H1 (cell line): Measurements from ENCODE around the gene MEP1A. TPM values are rescaled to one million over a fixed set of nuclear protein-coding genes. Genes with fewer than 3 reads are reported as not detected.

ENCODE experiments used
- CTCF ChIA-PET: fragments of 300-600 bp; sonication (Branson Sonifier 250); formaldehyde crosslinking; loops from one replicate; lab custom pipeline; 2021; ENCODE audit not compliant: partially characterized antibody; lab: Charles Lee
- POLR2A ChIA-PET: fragments of 300-600 bp; sonication (Branson Sonifier 250); formaldehyde crosslinking; loops from one replicate; lab custom pipeline; 2021; ENCODE audit warnings: inconsistent platforms; ENCODE audit not compliant: partially characterized antibody; lab: Charles Lee
- DNase-seq, 2 experiments: peaks; one replicate each; pipeline versions ENCODE4 v3.0.0 to v3.0.0-alpha.2; 2010 to 2022; ENCODE audit warnings: low spot score in 2 of 2, low read depth in 1 of 2, mixed read lengths in 1 of 2
- FAIRE-seq: peaks from 2 replicates; lab custom pipeline; 2011; peaks lifted over from hg19 to GRCh38; lab: Jason Lieb, UNC
- H2AFZ ChIP-seq: 2 replicates; pipeline ENCODE4 v1.8.1; 2012; ENCODE audit warnings: low read length, inconsistent platforms
- H2AK5ac ChIP-seq: 2 replicates; pipeline ENCODE4 v1.6.1; 2013; ENCODE audit warnings: low read depth, low read length
- H2BK120ac ChIP-seq: replicated peaks from 2 replicates; pipeline ENCODE3; 2013; ENCODE audit warnings: low read depth, low read length, inconsistent platforms
- H2BK12ac ChIP-seq: 2 replicates; pipeline ENCODE4 v1.6.1; 2013; ENCODE audit warnings: low read depth, low read length
- H2BK15ac ChIP-seq: 2 replicates; pipeline ENCODE4 v1.6.1; 2013; ENCODE audit warnings: low read length
- H2BK20ac ChIP-seq: 2 replicates; pipeline ENCODE4 v1.6.1; 2013; ENCODE audit warnings: low read length
- H2BK5ac ChIP-seq: 2 replicates; pipeline ENCODE4 v1.6.1; 2013; ENCODE audit warnings: low read depth, low read length
- H3K14ac ChIP-seq: 2 replicates; pipeline ENCODE4 v1.6.1; 2013; ENCODE audit warnings: inconsistent platforms; ENCODE audit not compliant: insufficient read length
- H3K18ac ChIP-seq: 2 replicates; pipeline ENCODE4 v1.6.1; 2013; ENCODE audit warnings: low read length; ENCODE audit errors: extremely low read depth
- H3K23ac ChIP-seq: 2 replicates; pipeline ENCODE4 v1.6.1; 2013; ENCODE audit warnings: inconsistent platforms; ENCODE audit not compliant: insufficient read length
- H3K23me2 ChIP-seq: 2 replicates; pipeline ENCODE4 v1.6.1; 2013; ENCODE audit warnings: low read depth, low read length
- H3K27ac ChIP-seq: 2 replicates; pipeline ENCODE4 v1.6.1; 2011; ENCODE audit warnings: low read depth, low read length, inconsistent platforms
- H3K27me3 ChIP-seq, 4 experiments: replicated peaks in 1 of 4; 1 replicate in 1 of 4; 2 replicates in 3 of 4; pipeline versions ENCODE4 v1.6.1 to v1.8.1; 2011 to 2013; ENCODE audit warnings: low read length in 3 of 4, mild to moderate bottlenecking in 3 of 4, inconsistent platforms in 2 of 4, mixed read lengths in 2 of 4, moderate library complexity in 1 of 4; ENCODE audit not compliant: control insufficient read depth in 3 of 4, insufficient read depth in 3 of 4; ENCODE audit errors: extremely low read depth in 1 of 4
- H3K36me3 ChIP-seq, 4 experiments: 2 replicates each; pipeline versions ENCODE4 v1.6.1 to v1.8.1; 2011 to 2013; ENCODE audit warnings: mild to moderate bottlenecking in 4 of 4, low read length in 3 of 4, moderate library complexity in 2 of 4, control low read depth in 1 of 4, inconsistent platforms in 1 of 4; ENCODE audit not compliant: insufficient read depth in 4 of 4, control insufficient read depth in 2 of 4
- H3K4ac ChIP-seq: replicated peaks from 2 replicates; pipeline ENCODE3; 2013; ENCODE audit warnings: low read length, low read depth, mixed read lengths, inconsistent platforms; ENCODE audit not compliant: insufficient read length
- H3K4me1 ChIP-seq, 4 experiments: replicated peaks in 1 of 4; 1 replicate in 1 of 4; 2 replicates in 3 of 4; pipeline versions ENCODE4 v1.6.1 to v1.8.1; 2011 to 2013; ENCODE audit warnings: low read length in 3 of 4, inconsistent platforms in 2 of 4, mixed read lengths in 1 of 4; ENCODE audit not compliant: insufficient read depth in 4 of 4, control insufficient read depth in 3 of 4
- H3K4me2 ChIP-seq, 2 experiments: 2 replicates each; pipeline versions ENCODE4 v1.6.1 to v1.8.1; 2011 to 2013; ENCODE audit warnings: low read depth in 2 of 2, low read length in 2 of 2, control low read depth in 1 of 2, inconsistent platforms in 1 of 2, mild to moderate bottlenecking in 1 of 2; ENCODE audit not compliant: insufficient read depth in 1 of 2
- H3K4me3 ChIP-seq, 4 experiments: fragments of 200-600, 300-600 bp in 1 of 4; sonication (generic), shearing (Covaris generic), sonication (Bioruptor Twin) in 1 of 4; 2 replicates each; pipeline versions ENCODE4 v1.5.1 to v1.8.1; 2011 to 2016; ENCODE audit warnings: low read length in 4 of 4, low read depth in 3 of 4, control low read depth in 2 of 4, inconsistent platforms in 2 of 4, mild to moderate bottlenecking in 2 of 4, mixed read lengths in 1 of 4, moderate library complexity in 1 of 4; ENCODE audit not compliant: insufficient read depth in 2 of 4; ENCODE audit errors: extremely low read depth in 1 of 4
- H3K56ac ChIP-seq: replicated peaks from 2 replicates; pipeline ENCODE3; 2013; ENCODE audit warnings: low read depth, mild to moderate bottlenecking, mixed read lengths, low read length, inconsistent platforms; ENCODE audit not compliant: insufficient read length
- H3K79me1 ChIP-seq: 2 replicates; pipeline ENCODE4 v1.6.1; 2013; ENCODE audit warnings: low read depth, low read length, control low read depth
- H3K79me2 ChIP-seq, 2 experiments: 2 replicates each; pipeline versions ENCODE4 v1.6.1 to v1.8.1; 2012 to 2013; ENCODE audit warnings: low read length in 2 of 2, mild to moderate bottlenecking in 2 of 2, inconsistent platforms in 1 of 2; ENCODE audit not compliant: insufficient read depth in 2 of 2, control insufficient read depth in 1 of 2
- H3K9ac ChIP-seq, 4 experiments: replicated peaks in 1 of 4; 1 replicate in 1 of 4; 2 replicates in 3 of 4; pipeline versions ENCODE4 v1.6.1 to v1.8.1; 2011 to 2013; ENCODE audit warnings: low read depth in 3 of 4, low read length in 3 of 4, control low read depth in 2 of 4, mild to moderate bottlenecking in 2 of 4, moderate library complexity in 2 of 4, inconsistent platforms in 1 of 4; ENCODE audit errors: extremely low read depth in 1 of 4
- H3K9me3 ChIP-seq, 2 experiments: 2 replicates each; pipeline versions ENCODE4 v1.6.1 to v1.8.1; 2012 to 2013; ENCODE audit warnings: mild to moderate bottlenecking in 2 of 2, moderate library complexity in 2 of 2, control low read depth in 1 of 2, inconsistent platforms in 1 of 2, low read depth in 1 of 2, low read length in 1 of 2, mixed read lengths in 1 of 2; ENCODE audit not compliant: insufficient read depth in 2 of 2
- H4K20me1 ChIP-seq, 2 experiments: replicated peaks in 1 of 2; 2 replicates each; pipeline versions ENCODE3 to v1.8.1; 2011 to 2013; ENCODE audit warnings: inconsistent platforms in 2 of 2, low read length in 2 of 2, mild to moderate bottlenecking in 1 of 2; ENCODE audit not compliant: insufficient read depth in 2 of 2, control insufficient read depth in 1 of 2
- H4K5ac ChIP-seq: 2 replicates; pipeline ENCODE4 v1.6.1; 2013; ENCODE audit warnings: low read length, low read depth, mixed read lengths, inconsistent platforms; ENCODE audit not compliant: insufficient read length
- H4K8ac ChIP-seq: 2 replicates; pipeline ENCODE4 v1.8.0; 2013; ENCODE audit warnings: mild to moderate bottlenecking, moderate library complexity, low read length, inconsistent platforms; ENCODE audit not compliant: insufficient read depth; ENCODE audit errors: extremely low read depth
- H4K91ac ChIP-seq: replicated peaks from 2 replicates; pipeline ENCODE3; 2013; ENCODE audit warnings: low read length, mixed read lengths, inconsistent platforms; ENCODE audit not compliant: insufficient read length
- ASH2L ChIP-seq: fragments of 200-600, 300-600 bp; sonication (generic); IDR thresholded peaks from one replicate; pipeline ENCODE4 v1.7.1; 2017; ENCODE audit warnings: low read length
- BACH1 ChIP-seq: IDR thresholded peaks from 2 replicates; pipeline ENCODE4 v1.6.1; 2012; ENCODE audit warnings: low read length, improper control_type of control experiment
- E2F6 ChIP-seq: IDR thresholded peaks from 2 replicates; pipeline ENCODE4 v1.6.1; 2012; ENCODE audit warnings: inconsistent platforms
- JUN ChIP-seq: IDR thresholded peaks from 2 replicates; pipeline ENCODE4 v1.6.1; 2011; ENCODE audit warnings: low read depth, mild to moderate bottlenecking, improper control_type of control experiment, low read length
- POLR2A ChIP-seq, 2 experiments: IDR thresholded peaks; 1 replicate in 1 of 2; 2 replicates in 1 of 2; pipeline ENCODE4 v1.6.1; 2011; ENCODE audit warnings: low read depth in 2 of 2, low read length in 2 of 2, mild to moderate bottlenecking in 2 of 2; ENCODE audit errors: control extremely low read depth in 1 of 2
- TAF7 ChIP-seq: optimal IDR thresholded peaks from 2 replicates; pipeline ENCODE3; 2011; ENCODE audit warnings: low read depth, mild to moderate bottlenecking, inconsistent platforms, low read length, moderate library complexity, borderline replicate concordance
- polyA plus RNA-seq, 7 experiments: library from polyadenylated mRNA; depleted of rRNA in 3 of 7; stranded (reverse) in 5 of 7; unstranded in 2 of 7; fragments of >200 nt in 5 of 7; fragments of 200-250 nt in 2 of 7; gene quantifications; 1 replicate in 5 of 7; 2 replicates in 1 of 7; 4 replicates in 1 of 7; pipeline versions ENCODE4 v1.2.1 to v1.2.3, GENCODE V29; 2011 to 2013; ENCODE audit warnings: missing spikeins in 2 of 7, mixed read lengths in 2 of 7
- total RNA-seq: library from RNA; stranded (reverse); fragmentation: NEBNext Ultra II Directional; extraction: Animal tissue kit (Norgen Biotek cat#: 25700); gene quantifications from 2 replicates; pipeline ENCODE4 v1.2.1, GENCODE V29; 2021

Gene MEP1A
- total and polyA plus RNA-seq, 2 of the 8 experiments (the other 6 are each of a cell fraction or from before 2014, with no cell fraction given), result 0.03 TPM; not detected in 1

DNA sequence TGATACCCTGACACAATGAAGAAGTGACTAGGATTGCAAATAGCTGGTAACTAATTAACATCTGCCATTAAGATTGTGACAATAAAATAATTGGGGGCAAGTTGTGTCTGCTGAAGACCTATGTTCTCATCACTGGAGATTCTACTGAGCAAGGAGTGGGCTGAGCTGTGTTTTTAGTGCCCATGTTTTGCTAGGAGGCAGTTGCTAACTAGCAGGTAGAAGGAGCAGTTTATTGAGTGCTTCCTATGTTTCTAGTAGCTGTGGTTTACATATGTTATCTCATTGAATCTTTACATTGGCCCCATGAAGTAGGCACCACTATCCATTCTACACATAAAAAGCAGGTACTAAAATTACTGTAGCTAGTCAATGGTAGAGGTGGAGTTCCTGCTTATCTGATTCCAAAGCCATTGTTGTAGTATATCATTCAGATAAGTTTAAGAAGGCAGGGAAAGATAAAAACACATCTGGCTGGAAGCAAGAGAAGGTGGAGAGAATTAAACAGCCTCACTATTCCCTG lies 2.8 kb upstream of the MEP1A start:
- ChIA-PET CTCF (interaction anchor here (1.0 to 1.2 kb wide), 4 partner anchors 56 to 71 kb away, joined by 3 to 4 read pairs (median 3); partner anchors contain the start of gene PLA2G7), POLR2A (no interaction called here)
- Histone ChIP-seq H2BK12ac (no peak overlapping the region), H2AK5ac (no peak overlapping the region), H2BK120ac (no peak overlapping the region), H3K4ac (no peak overlapping the region), H3K27me3 (no peaks in the 10 kb centered on the region), H4K20me1 (no peaks in the 10 kb centered on the region), H4K8ac (no peak overlapping the region), H4K91ac (no peak overlapping the region), H3K79me1 (no peaks in the 10 kb centered on the region), H3K36me3 (no peaks in the 10 kb centered on the region), H3K27ac (no peak overlapping the region), H3K4me3 (no peak overlapping the region), H2AFZ (no peak overlapping the region), H3K4me1 (no peaks in the 10 kb centered on the region), H3K9ac (no peak overlapping the region), H3K14ac (no peak overlapping the region), H2BK5ac (no peak overlapping the region), H3K23me2 (no peaks in the 10 kb centered on the region), H3K9me3 (no peaks in the 10 kb centered on the region), H3K23ac (no peak overlapping the region), H4K5ac (no peak overlapping the region), H3K79me2 (no peaks in the 10 kb centered on the region), H2BK20ac (no peak overlapping the region), H3K56ac (no peak overlapping the region), H2BK15ac (no peak overlapping the region), H3K18ac (no peak overlapping the region), H3K4me2 (no peak overlapping the region)
- DNase-seq, result no peak
- FAIRE-seq, result no peak
- TF ChIP-seq JUN, result no peak
- no peak for TF ChIP-seq TAF7
- no peak for TF ChIP-seq ASH2L
- no peak for TF ChIP-seq POLR2A (IDR thresholded peaks at IDR 0.05; ENCODE audit: control extremely low read depth in 1 of 2, low read depth in 2 of 2, low read length in 2 of 2)
- no peak for TF ChIP-seq E2F6
- TF ChIP-seq BACH1, result no peak
